NB4 (cell line): ENCODE measurements around the gene LRRC36.

Source experiments
- CTCF ChIP-seq: IDR thresholded peaks from one replicate; pipeline ENCODE4 v1.5.1; 2012; ENCODE audit warnings: low read depth, low read length
- MAX ChIP-seq: IDR thresholded peaks from 2 replicates; pipeline ENCODE4 v1.6.1; 2011; ENCODE audit warnings: low read depth, low read length
- MYC ChIP-seq: IDR thresholded peaks from 2 replicates; pipeline ENCODE4 v1.6.1; 2011; ENCODE audit warnings: low read depth, low read length
- POLR2A ChIP-seq: IDR thresholded peaks from 2 replicates; pipeline ENCODE4 v1.6.1; 2011; ENCODE audit warnings: mild to moderate bottlenecking; ENCODE audit not compliant: insufficient read length; ENCODE audit errors: extremely low read depth

GRCh38 chr16:67346341-67346740, 19.7 kb downstream of the LRRC36 start:
- TF ChIP-seq POLR2A, result no peak
- TF ChIP-seq CTCF, result no peak
- no peak for TF ChIP-seq MAX
- no peak for TF ChIP-seq MYC
